Right lobe of liver (tissue), 6 donors: ENCODE measurements around the gene CDYL2. TPM values are rescaled to one million over a fixed set of nuclear protein-coding genes. Genes with fewer than 3 reads are reported as not detected.

Source experiments
- ATAC-seq, 4 donors: fragments of 200-7000 bp; cut with Tn5 transposase; one replicate each; pipeline ENCODE4 v1.9.1; 2020; ENCODE audit warnings: mild to moderate bottlenecking in 4 of 4, moderate library complexity in 4 of 4
- DNase-seq, 3 donors: peaks; one replicate each; pipeline ENCODE4 v3.0.0-alpha.2; 2020
- H3K27ac ChIP-seq, 3 donors: fragments of 200-600 bp; one replicate each; pipeline ENCODE4 v1.8.0; 2022
- H3K27me3 ChIP-seq, 2 donors: fragments of 200-600 bp; one replicate each; pipeline ENCODE4 v1.8.0; 2022
- H3K36me3 ChIP-seq, 4 donors: fragments of 200-600 bp; sonication (generic) in 1 of 4; one replicate each; pipeline versions ENCODE4 v1.5.1 to v1.8.0; 2017 to 2022; ENCODE audit warnings: control low read depth in 1 of 4
- H3K4me1 ChIP-seq, 4 donors: fragments of 200-600 bp; sonication (generic) in 1 of 4; one replicate each; pipeline versions ENCODE4 v1.5.1 to v1.8.0; 2017 to 2022; ENCODE audit warnings: control low read depth in 1 of 4
- H3K4me3 ChIP-seq, 3 donors: fragments of 200-600 bp; one replicate each; pipeline ENCODE4 v1.8.0; 2022
- H3K9me3 ChIP-seq, 4 donors: fragments of 200-600 bp; sonication (generic) in 1 of 4; one replicate each; pipeline versions ENCODE4 v1.5.1 to v1.8.0; 2017 to 2022; ENCODE audit warnings: control low read depth in 1 of 4
- POLR2A ChIP-seq: fragments of 450-650 bp; IDR thresholded peaks from one replicate; pipeline ENCODE4 v1.6.1; 2017; ENCODE audit warnings: antibody characterized with exemption, mild to moderate bottlenecking
- WGBS: methylation state at CpG from one replicate; pipeline ENCODE4 v1.1.6; 2018; ENCODE audit warnings: low coverage, low lambda C conversion rate; ENCODE audit not compliant: insufficient coverage; ENCODE audit errors: missing lambda C conversion rate; 5-methylcytosine and 5-hydroxymethylcytosine counted together
- intact Hi-C, 2 donors: fragments of 100-400 bp; cut with DNase I; formaldehyde crosslinking; loops; one replicate each; pipeline versions ENCODE4 v1.11.2 to v1.14.1; 2022
- total RNA-seq, 6 experiments: library from RNA; depleted of rRNA in 2 of 6; stranded (reverse); fragments of >200 nt in 2 of 6; fragmentation: NEBNext Ultra II Directional in 3 of 6; extraction: Animal tissue kit (Norgen Biotek cat#: 25700) in 3 of 6; gene quantifications; one replicate each; pipeline versions ENCODE4 v1.1.0 to v1.2.4, GENCODE V29; 2016 to 2023
- TF ChIP-seq, protein P1 (sequence below), 4 donors: fragments of 200-600 bp in 3 of 4; fragments of 450-650 bp in 1 of 4; IDR thresholded peaks; one replicate each; pipeline versions ENCODE4 v1.5.1 to v1.8.0; 2016 to 2022; ENCODE audit warnings: antibody characterized with exemption in 4 of 4, mild to moderate bottlenecking in 2 of 4
- donor health status: DM: no; HTN: yes; CAD: no.
- donor health status: DM: no; HTN: no; CAD: no.
- donor health status: DM: no; HTN: no; CAD: no.
- donor health status: DM: no; HTN: yes; CAD: no.
- donor health status: DM: no; HTN: yes; CAD: no.

The CDYL2 gene
- total RNA-seq, 6 experiments from 2014 or later: 2.2 to 12.7 (median 6.3) TPM

DNA sequence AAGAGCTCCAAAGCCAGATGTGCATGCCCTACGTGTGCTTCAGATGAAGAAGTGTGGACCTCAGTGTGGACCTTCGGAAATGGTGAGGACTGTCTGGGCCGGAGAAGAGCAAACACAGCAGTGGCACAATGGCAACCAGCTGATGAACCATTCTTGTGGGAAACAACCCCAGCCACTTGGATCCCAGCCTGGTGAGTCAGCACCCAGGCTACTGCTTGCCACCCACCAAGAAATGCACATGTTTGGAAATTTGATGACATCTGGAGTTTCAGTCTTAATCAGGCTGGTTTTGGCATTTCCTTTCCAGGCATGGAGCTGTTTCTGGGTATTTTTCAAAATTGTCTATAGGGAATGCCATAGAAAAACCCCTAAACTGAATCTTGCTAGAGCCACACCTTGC is 220.9 kb downstream of the CDYL2 start:
- peak; percentile 24 to 57 (median 36) for ATAC-seq
- Histone ChIP-seq H3K36me3 (no peaks in the 10 kb centered on the region), H3K27ac (no peak overlapping the region), H3K27me3 (no peaks in the 10 kb centered on the region), H3K4me3 (no peak overlapping the region), H3K4me1 (no peaks in the 10 kb centered on the region), H3K9me3 (no peaks in the 10 kb centered on the region)
- peak in 1 of 3 donors; percentile 32 for DNase-seq
- intact Hi-C loops: no loop called here
- TF ChIP-seq, protein P1, sequence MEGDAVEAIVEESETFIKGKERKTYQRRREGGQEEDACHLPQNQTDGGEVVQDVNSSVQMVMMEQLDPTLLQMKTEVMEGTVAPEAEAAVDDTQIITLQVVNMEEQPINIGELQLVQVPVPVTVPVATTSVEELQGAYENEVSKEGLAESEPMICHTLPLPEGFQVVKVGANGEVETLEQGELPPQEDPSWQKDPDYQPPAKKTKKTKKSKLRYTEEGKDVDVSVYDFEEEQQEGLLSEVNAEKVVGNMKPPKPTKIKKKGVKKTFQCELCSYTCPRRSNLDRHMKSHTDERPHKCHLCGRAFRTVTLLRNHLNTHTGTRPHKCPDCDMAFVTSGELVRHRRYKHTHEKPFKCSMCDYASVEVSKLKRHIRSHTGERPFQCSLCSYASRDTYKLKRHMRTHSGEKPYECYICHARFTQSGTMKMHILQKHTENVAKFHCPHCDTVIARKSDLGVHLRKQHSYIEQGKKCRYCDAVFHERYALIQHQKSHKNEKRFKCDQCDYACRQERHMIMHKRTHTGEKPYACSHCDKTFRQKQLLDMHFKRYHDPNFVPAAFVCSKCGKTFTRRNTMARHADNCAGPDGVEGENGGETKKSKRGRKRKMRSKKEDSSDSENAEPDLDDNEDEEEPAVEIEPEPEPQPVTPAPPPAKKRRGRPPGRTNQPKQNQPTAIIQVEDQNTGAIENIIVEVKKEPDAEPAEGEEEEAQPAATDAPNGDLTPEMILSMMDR (IDR thresholded peaks at IDR 0.05): no peak
- TF ChIP-seq POLR2A: no peak
- 83% methylated on average over 1 of the region's 3 CpGs for WGBS

DNA sequence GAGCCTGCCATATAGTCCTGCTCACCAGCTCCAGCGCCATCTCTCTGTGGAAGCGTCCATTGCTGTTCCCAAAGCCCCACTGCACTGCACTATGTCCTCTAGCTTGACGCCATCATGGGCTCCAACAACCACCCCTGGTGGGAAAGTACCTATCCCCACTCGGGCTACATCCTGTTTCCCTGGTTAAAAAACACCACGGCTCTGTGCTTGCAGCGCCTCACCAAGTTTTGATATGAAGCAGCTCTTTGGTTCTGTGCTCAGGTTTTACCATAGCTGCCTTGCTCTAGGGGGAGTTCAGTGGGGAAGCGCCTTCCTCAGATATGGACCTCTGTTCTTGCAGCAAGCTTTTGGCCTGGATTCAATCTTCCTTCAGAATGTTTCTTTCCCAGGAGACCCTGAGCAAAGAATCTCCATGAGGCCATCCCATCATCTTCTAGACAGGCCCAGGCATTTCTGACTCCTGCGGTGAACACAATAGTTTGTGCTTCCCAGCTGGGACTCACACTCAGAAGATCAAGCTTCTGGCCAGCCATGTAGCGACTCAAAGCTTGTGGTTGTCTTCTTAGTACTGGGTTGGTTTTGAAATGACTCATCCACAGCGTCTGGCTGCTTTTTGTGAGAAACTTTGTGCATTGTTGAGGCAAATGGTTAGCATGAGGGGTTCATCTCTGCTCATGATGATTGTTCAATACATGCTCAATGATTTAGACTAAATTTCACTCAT is 224.1 kb downstream of the CDYL2 start:
- peaks cover 0 to 11% (median 4%) of the 10 kb centered on the region in 4 donors for H3K4me1 ChIP-seq
- DNase-seq (no peak), ATAC-seq (no peak)
- H3K27me3 ChIP-seq: no peaks in the 10 kb centered on the region
- H3K27ac ChIP-seq: no peak overlapping the region
- no peak overlapping the region for H3K4me3 ChIP-seq
- H3K9me3 ChIP-seq: no peaks in the 10 kb centered on the region
- H3K36me3 ChIP-seq: no peaks in the 10 kb centered on the region
- WGBS: 71% methylated on average over 6 of the region's 10 CpGs
- intact Hi-C loops: no loop called here
- TF ChIP-seq, protein P1 (IDR thresholded peaks at IDR 0.05): no peak

DNA sequence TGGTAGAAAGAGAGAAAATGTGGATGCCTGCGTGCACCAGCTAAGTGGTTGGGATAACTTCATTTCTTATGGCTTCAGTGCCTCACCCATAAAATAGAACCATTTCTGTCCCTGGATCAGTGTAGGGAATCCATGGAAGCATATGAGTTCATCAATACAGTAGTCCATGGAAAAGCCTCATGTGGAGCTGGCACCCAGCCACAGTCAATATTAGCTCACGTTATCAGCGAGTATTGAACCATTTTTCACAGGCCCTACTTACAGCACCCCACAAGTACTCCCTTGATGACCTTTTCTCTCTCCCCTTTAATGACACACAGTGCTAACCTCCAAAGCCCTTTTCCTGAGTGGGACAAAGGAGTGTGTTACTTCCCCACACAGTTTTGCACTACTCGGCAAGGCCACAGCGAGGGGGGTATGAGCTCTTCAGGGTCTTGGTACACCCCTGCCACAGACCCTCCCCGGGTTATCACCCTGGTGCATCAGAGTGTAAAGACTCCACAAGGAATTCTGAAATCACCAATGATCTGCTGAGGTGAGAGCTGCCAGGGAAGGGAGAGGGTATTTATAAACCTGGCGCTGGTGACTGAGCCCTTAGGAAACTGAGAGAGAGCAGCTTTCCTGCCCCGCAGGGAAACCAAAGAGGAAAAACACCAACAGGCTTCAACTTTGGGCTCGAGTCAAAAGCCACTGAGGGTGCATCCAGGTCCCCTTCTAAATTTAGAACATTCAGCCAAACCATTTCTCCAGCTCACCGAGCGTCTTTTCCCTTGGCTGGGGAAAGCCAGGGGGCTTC is 226.7 kb downstream of the CDYL2 start:
- ATAC-seq (peak; percentile 63 to 76 (median 72)), DNase-seq (peak in 1 of 3 donors; percentile 35)
- Histone ChIP-seq H3K4me1 (peaks cover 0 to 11% (median 4%) of the 10 kb centered on the region in 4 donors), H3K27me3 (no peaks in the 10 kb centered on the region), H3K4me3 (no peak overlapping the region), H3K27ac (no peak overlapping the region), H3K36me3 (no peaks in the 10 kb centered on the region), H3K9me3 (no peaks in the 10 kb centered on the region)
- TF ChIP-seq POLR2A: no peak
- TF ChIP-seq, protein P1 (IDR thresholded peaks at IDR 0.05): no peak
- intact Hi-C loops: no loop called here
- 28% methylated on average over 6 of the region's 11 CpGs for WGBS

DNA sequence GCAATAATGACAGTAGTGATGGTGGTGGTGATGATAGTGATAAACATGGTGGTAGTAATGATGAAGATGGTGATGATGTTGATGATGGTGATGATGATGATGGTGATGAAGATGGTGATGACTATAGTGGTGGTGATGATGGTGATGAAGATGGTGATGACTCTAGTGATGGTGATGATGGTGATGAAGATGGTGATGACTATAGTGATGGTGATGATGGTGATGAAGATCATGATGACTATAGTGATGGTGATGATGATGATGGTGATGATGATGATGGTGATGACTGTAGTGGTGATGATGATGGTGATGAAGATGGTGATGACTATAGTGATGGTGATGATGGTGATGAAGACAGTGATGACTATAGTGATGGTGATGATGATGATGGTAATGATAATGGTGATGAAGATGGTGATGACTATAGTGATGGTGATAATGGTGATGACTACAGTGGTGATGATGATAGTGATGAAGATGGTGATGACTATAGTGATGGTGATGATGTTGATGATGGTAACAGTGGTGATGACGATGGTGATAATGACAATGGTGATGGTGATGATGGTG is 228.0 kb downstream of the CDYL2 start:
- no peak for TF ChIP-seq POLR2A
- TF ChIP-seq, protein P1 (IDR thresholded peaks at IDR 0.05): no peak

More for the DNA sequence above, 228.0 kb downstream of the CDYL2 start:
- H3K4me3 ChIP-seq: no peak overlapping the region
- no peak for ATAC-seq
- 89% methylated on average over 1 of the region's 1 CpG for WGBS
- intact Hi-C loops: no loop called here
- H3K27ac ChIP-seq: no peak overlapping the region
- no peaks in the 10 kb centered on the region for H3K36me3 ChIP-seq
- peaks cover 0 to 11% (median 4%) of the 10 kb centered on the region in 4 donors for H3K4me1 ChIP-seq
- no peak for DNase-seq
- H3K27me3 ChIP-seq: no peaks in the 10 kb centered on the region
- no peaks in the 10 kb centered on the region for H3K9me3 ChIP-seq
